ENCODE measurements around the gene ARHGAP25.

ARHGAP25 gene

GRCh38 chr2:68698567-68699377 lies 35.8 kb upstream of the ARHGAP25 start:
- Histone ChIP-seq H3K36me3 (ENCODE audit: control insufficient read depth, insufficient read depth, low read length) (no peaks in the 10 kb centered on the region), H3K27ac (ENCODE audit: low read depth, low read length, severe bottlenecking) (no peak overlapping the region), H3K4me1 (ENCODE audit: control insufficient read depth, insufficient read depth, low read length, poor library complexity, severe bottlenecking) (no peaks in the 10 kb centered on the region), H3K9me3 (ENCODE audit: control insufficient read depth, low read length) (peaks cover 7% of the 10 kb centered on the region), H3K4me3 (ENCODE audit: extremely low read depth, insufficient read depth, low read length, poor library complexity, severe bottlenecking) (no peak overlapping the region)
- WGBS, 2 experiments (ENCODE audit: insufficient coverage in 2 of 2), result 93 to 100% methylated on average over 3 to 4 of the region's 4 CpGs

GRCh38 chr2:68700560-68700959 lies 34.1 kb upstream of the ARHGAP25 start:
- no peak overlapping the region for H3K27ac ChIP-seq (ENCODE audit: low read depth, low read length, severe bottlenecking)
- WGBS, 2 experiments (ENCODE audit: insufficient coverage in 2 of 2), result no CpG with 5 or more reads among the region's 2 CpGs
- H3K4me1 ChIP-seq (ENCODE audit: control insufficient read depth, insufficient read depth, low read length, poor library complexity, severe bottlenecking), result no peaks in the 10 kb centered on the region
- no peaks in the 10 kb centered on the region for H3K36me3 ChIP-seq (ENCODE audit: control insufficient read depth, insufficient read depth, low read length)
- no peak overlapping the region for H3K4me3 ChIP-seq (ENCODE audit: extremely low read depth, insufficient read depth, low read length, poor library complexity, severe bottlenecking)
- peaks cover 7% of the 10 kb centered on the region for H3K9me3 ChIP-seq (ENCODE audit: control insufficient read depth, low read length)

- no peaks in the 10 kb centered on the region for H3K36me3 ChIP-seq (ENCODE audit: control insufficient read depth, insufficient read depth, low read length)
- WGBS, 2 experiments (ENCODE audit: insufficient coverage in 2 of 2), result 86 to 94% methylated on average over 3 of the region's 3 CpGs
Measured at GRCh38 chr2:68706637-68707036, 28.0 kb upstream of the ARHGAP25 start.

GRCh38 chr2:68708629-68709028 lies 26.0 kb upstream of the ARHGAP25 start:
- Histone ChIP-seq H3K4me3 (ENCODE audit: extremely low read depth, insufficient read depth, low read length, poor library complexity, severe bottlenecking) (no peak overlapping the region), H3K9me3 (ENCODE audit: control insufficient read depth, low read length) (no peaks in the 10 kb centered on the region), H3K27ac (ENCODE audit: low read depth, low read length, severe bottlenecking) (no peak overlapping the region), H3K4me1 (ENCODE audit: control insufficient read depth, insufficient read depth, low read length, poor library complexity, severe bottlenecking) (no peaks in the 10 kb centered on the region), H3K36me3 (ENCODE audit: control insufficient read depth, insufficient read depth, low read length) (no peaks in the 10 kb centered on the region)
- 76 to 80% methylated on average over 3 of the region's 3 CpGs for WGBS, 2 experiments (ENCODE audit: insufficient coverage in 2 of 2)

More at GRCh38 chr2:68706637-68707036, 28.0 kb upstream of the ARHGAP25 start:
- Histone ChIP-seq H3K4me1 (ENCODE audit: control insufficient read depth, insufficient read depth, low read length, poor library complexity, severe bottlenecking) (no peaks in the 10 kb centered on the region), H3K27ac (ENCODE audit: low read depth, low read length, severe bottlenecking) (no peak overlapping the region), H3K4me3 (ENCODE audit: extremely low read depth, insufficient read depth, low read length, poor library complexity, severe bottlenecking) (no peak overlapping the region), H3K9me3 (ENCODE audit: control insufficient read depth, low read length) (no peaks in the 10 kb centered on the region)

GRCh38 chr2:68709421-68709911 lies 25.1 kb upstream of the ARHGAP25 start:
- 31 to 60% methylated on average over 1 to 3 of the region's 5 CpGs for WGBS, 2 experiments (ENCODE audit: insufficient coverage in 2 of 2)

GRCh38 chr2:68710336-68710735 lies 24.3 kb upstream of the ARHGAP25 start:
- 100% methylated on average over 1 of the region's 1 CpG for WGBS, 2 experiments (ENCODE audit: insufficient coverage in 2 of 2)
- H3K9me3 ChIP-seq (ENCODE audit: control insufficient read depth, low read length), result no peaks in the 10 kb centered on the region
- H3K4me3 ChIP-seq (ENCODE audit: extremely low read depth, insufficient read depth, low read length, poor library complexity, severe bottlenecking), result no peak overlapping the region
- H3K27ac ChIP-seq (ENCODE audit: low read depth, low read length, severe bottlenecking), result no peak overlapping the region
- no peaks in the 10 kb centered on the region for H3K36me3 ChIP-seq (ENCODE audit: control insufficient read depth, insufficient read depth, low read length)
- H3K4me1 ChIP-seq (ENCODE audit: control insufficient read depth, insufficient read depth, low read length, poor library complexity, severe bottlenecking), result no peaks in the 10 kb centered on the region

More at GRCh38 chr2:68709421-68709911, 25.1 kb upstream of the ARHGAP25 start:
- H3K4me1 ChIP-seq (ENCODE audit: control insufficient read depth, insufficient read depth, low read length, poor library complexity, severe bottlenecking), result no peaks in the 10 kb centered on the region
- no peak overlapping the region for H3K27ac ChIP-seq (ENCODE audit: low read depth, low read length, severe bottlenecking)
- no peaks in the 10 kb centered on the region for H3K36me3 ChIP-seq (ENCODE audit: control insufficient read depth, insufficient read depth, low read length)
- H3K4me3 ChIP-seq (ENCODE audit: extremely low read depth, insufficient read depth, low read length, poor library complexity, severe bottlenecking), result no peak overlapping the region
- H3K9me3 ChIP-seq (ENCODE audit: control insufficient read depth, low read length), result no peaks in the 10 kb centered on the region

GRCh38 chr2:68710756-68711155 lies 23.9 kb upstream of the ARHGAP25 start:
- no CpG with 5 or more reads among the region's 1 CpG for WGBS, 2 experiments (ENCODE audit: insufficient coverage in 2 of 2)
- Histone ChIP-seq H3K4me1 (ENCODE audit: control insufficient read depth, insufficient read depth, low read length, poor library complexity, severe bottlenecking) (no peaks in the 10 kb centered on the region), H3K9me3 (ENCODE audit: control insufficient read depth, low read length) (no peaks in the 10 kb centered on the region), H3K27ac (ENCODE audit: low read depth, low read length, severe bottlenecking) (no peak overlapping the region), H3K4me3 (ENCODE audit: extremely low read depth, insufficient read depth, low read length, poor library complexity, severe bottlenecking) (no peak overlapping the region), H3K36me3 (ENCODE audit: control insufficient read depth, insufficient read depth, low read length) (no peaks in the 10 kb centered on the region)

- Histone ChIP-seq H3K36me3 (ENCODE audit: control insufficient read depth, insufficient read depth, low read length) (no peaks in the 10 kb centered on the region), H3K9me3 (ENCODE audit: control insufficient read depth, low read length) (no peaks in the 10 kb centered on the region), H3K4me1 (ENCODE audit: control insufficient read depth, insufficient read depth, low read length, poor library complexity, severe bottlenecking) (no peaks in the 10 kb centered on the region), H3K27ac (ENCODE audit: low read depth, low read length, severe bottlenecking) (no peak overlapping the region), H3K4me3 (ENCODE audit: extremely low read depth, insufficient read depth, low read length, poor library complexity, severe bottlenecking) (no peak overlapping the region)
- WGBS, 2 experiments (ENCODE audit: insufficient coverage in 2 of 2), result 100% methylated on average over 2 of the region's 3 CpGs
Measured at GRCh38 chr2:68714866-68715265, 19.7 kb upstream of the ARHGAP25 start.

GRCh38 chr2:68715353-68716041 lies 19.1 kb upstream of the ARHGAP25 start:
- 44 to 50% methylated on average over 10 to 11 of the region's 13 CpGs for WGBS, 2 experiments (ENCODE audit: insufficient coverage in 2 of 2)
- Histone ChIP-seq H3K4me1 (ENCODE audit: control insufficient read depth, insufficient read depth, low read length, poor library complexity, severe bottlenecking) (peaks cover 4% of the 10 kb centered on the region), H3K9me3 (ENCODE audit: control insufficient read depth, low read length) (no peaks in the 10 kb centered on the region), H3K36me3 (ENCODE audit: control insufficient read depth, insufficient read depth, low read length) (no peaks in the 10 kb centered on the region), H3K27ac (ENCODE audit: low read depth, low read length, severe bottlenecking) (no peak overlapping the region), H3K4me3 (ENCODE audit: extremely low read depth, insufficient read depth, low read length, poor library complexity, severe bottlenecking) (no peak overlapping the region)

- H3K9me3 ChIP-seq (ENCODE audit: control insufficient read depth, low read length), result no peaks in the 10 kb centered on the region
- H3K36me3 ChIP-seq (ENCODE audit: control insufficient read depth, insufficient read depth, low read length), result no peaks in the 10 kb centered on the region
- 88 to 94% methylated on average over 5 of the region's 8 CpGs for WGBS, 2 experiments (ENCODE audit: insufficient coverage in 2 of 2)
Measured at GRCh38 chr2:68716604-68717304, 17.9 kb upstream of the ARHGAP25 start.

More at GRCh38 chr2:68716604-68717304, 17.9 kb upstream of the ARHGAP25 start:
- no peak overlapping the region for H3K4me3 ChIP-seq (ENCODE audit: extremely low read depth, insufficient read depth, low read length, poor library complexity, severe bottlenecking)
- peaks cover 7% of the 10 kb centered on the region for H3K4me1 ChIP-seq (ENCODE audit: control insufficient read depth, insufficient read depth, low read length, poor library complexity, severe bottlenecking)
- no peak overlapping the region for H3K27ac ChIP-seq (ENCODE audit: low read depth, low read length, severe bottlenecking)
